ENCODE results near the gene NFIA.
A peak's percentile ranks its signal among the peaks of the same experiment; 100 is the strongest.

Gene NFIA

DNA sequence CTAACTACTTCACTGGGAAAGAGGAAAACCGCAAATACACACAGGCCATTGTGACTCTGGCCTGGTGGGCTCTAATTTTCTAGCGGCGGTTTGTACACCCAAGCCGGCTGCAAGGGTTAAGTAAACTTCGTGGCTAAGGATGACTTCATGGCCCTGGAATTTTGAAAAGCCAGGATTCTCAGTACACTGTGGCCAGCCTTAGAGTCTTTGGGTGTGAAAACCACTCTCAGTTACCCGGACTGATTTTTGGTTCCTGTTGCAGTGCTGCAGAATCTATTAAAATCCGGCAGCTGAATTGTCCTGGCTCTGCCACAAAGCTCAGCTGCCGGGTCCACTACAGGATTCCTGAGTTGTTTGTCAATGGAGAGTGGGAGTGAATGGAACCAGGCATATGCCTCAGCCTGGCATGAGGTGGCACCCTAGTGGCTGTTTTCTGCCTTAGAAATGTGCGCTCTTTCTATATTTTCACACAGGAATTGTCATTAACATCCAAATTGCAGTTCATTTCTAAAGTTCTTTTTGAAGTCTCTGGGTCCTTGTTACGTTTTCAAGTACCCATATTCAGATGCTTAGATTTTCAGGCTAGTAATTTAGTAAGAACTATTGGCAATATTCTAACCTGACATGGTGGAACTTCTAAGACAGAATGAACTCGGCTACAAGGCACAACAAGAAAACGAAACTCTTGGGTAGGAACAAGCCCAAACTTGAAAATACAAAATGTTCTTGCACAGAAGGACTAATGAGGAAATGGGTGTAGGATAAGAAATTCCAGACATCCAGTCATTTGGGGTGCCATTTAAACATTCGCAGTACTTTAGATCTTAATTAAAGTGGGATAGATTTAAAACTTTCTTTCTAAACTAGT is 255.9 kb downstream of the NFIA start (continued):
- peak; percentile 74 for TF ChIP-seq IKZF3 (tag by site-specific recombination; IDR thresholded peaks at IDR 0.05)
- TF ChIP-seq ZNF654 (tag by site-specific recombination; IDR thresholded peaks at IDR 0.05; ENCODE audit: low read depth), result peak; percentile 67
- TF ChIP-seq ZSCAN30 (tag by site-specific recombination; IDR thresholded peaks at IDR 0.05), result peak; percentile 77
- no peak for TF ChIP-seq ZNF354C (tag by site-specific recombination; IDR thresholded peaks at IDR 0.05; ENCODE audit: borderline replicate concordance, low read depth)
- TF ChIP-seq, protein P1, sequence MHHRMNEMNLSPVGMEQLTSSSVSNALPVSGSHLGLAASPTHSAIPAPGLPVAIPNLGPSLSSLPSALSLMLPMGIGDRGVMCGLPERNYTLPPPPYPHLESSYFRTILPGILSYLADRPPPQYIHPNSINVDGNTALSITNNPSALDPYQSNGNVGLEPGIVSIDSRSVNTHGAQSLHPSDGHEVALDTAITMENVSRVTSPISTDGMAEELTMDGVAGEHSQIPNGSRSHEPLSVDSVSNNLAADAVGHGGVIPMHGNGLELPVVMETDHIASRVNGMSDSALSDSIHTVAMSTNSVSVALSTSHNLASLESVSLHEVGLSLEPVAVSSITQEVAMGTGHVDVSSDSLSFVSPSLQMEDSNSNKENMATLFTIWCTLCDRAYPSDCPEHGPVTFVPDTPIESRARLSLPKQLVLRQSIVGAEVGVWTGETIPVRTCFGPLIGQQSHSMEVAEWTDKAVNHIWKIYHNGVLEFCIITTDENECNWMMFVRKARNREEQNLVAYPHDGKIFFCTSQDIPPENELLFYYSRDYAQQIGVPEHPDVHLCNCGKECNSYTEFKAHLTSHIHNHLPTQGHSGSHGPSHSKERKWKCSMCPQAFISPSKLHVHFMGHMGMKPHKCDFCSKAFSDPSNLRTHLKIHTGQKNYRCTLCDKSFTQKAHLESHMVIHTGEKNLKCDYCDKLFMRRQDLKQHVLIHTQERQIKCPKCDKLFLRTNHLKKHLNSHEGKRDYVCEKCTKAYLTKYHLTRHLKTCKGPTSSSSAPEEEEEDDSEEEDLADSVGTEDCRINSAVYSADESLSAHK (tag by site-specific recombination; IDR thresholded peaks at IDR 0.05), result no peak
- TF ChIP-seq ZIC2 (tag by site-specific recombination; IDR thresholded peaks at IDR 0.05), result no peak
- TF ChIP-seq, protein P2, sequence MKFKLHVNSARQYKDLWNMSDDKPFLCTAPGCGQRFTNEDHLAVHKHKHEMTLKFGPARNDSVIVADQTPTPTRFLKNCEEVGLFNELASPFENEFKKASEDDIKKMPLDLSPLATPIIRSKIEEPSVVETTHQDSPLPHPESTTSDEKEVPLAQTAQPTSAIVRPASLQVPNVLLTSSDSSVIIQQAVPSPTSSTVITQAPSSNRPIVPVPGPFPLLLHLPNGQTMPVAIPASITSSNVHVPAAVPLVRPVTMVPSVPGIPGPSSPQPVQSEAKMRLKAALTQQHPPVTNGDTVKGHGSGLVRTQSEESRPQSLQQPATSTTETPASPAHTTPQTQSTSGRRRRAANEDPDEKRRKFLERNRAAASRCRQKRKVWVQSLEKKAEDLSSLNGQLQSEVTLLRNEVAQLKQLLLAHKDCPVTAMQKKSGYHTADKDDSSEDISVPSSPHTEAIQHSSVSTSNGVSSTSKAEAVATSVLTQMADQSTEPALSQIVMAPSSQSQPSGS (tag by site-specific recombination; IDR thresholded peaks at IDR 0.05; ENCODE audit: low read depth), result 0 out of 2 replicates have a peak, but pooled peaks have one; percentile 33
- TF ChIP-seq, protein P3, sequence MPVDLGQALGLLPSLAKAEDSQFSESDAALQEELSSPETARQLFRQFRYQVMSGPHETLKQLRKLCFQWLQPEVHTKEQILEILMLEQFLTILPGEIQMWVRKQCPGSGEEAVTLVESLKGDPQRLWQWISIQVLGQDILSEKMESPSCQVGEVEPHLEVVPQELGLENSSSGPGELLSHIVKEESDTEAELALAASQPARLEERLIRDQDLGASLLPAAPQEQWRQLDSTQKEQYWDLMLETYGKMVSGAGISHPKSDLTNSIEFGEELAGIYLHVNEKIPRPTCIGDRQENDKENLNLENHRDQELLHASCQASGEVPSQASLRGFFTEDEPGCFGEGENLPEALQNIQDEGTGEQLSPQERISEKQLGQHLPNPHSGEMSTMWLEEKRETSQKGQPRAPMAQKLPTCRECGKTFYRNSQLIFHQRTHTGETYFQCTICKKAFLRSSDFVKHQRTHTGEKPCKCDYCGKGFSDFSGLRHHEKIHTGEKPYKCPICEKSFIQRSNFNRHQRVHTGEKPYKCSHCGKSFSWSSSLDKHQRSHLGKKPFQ (tag by site-specific recombination; IDR thresholded peaks at IDR 0.05), result no peak
- TF ChIP-seq ZNF776 (tag by site-specific recombination; IDR thresholded peaks at IDR 0.05; ENCODE audit: borderline replicate concordance), result no peak
- TF ChIP-seq, protein P4, sequence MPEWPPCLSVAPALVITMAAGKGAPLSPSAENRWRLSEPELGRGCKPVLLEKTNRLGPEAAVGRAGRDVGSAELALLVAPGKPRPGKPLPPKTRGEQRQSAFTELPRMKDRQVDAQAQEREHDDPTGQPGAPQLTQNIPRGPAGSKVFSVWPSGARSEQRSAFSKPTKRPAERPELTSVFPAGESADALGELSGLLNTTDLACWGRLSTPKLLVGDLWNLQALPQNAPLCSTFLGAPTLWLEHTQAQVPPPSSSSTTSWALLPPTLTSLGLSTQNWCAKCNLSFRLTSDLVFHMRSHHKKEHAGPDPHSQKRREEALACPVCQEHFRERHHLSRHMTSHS (tag by site-specific recombination; IDR thresholded peaks at IDR 0.05), result no peak
- TF ChIP-seq, protein P5, sequence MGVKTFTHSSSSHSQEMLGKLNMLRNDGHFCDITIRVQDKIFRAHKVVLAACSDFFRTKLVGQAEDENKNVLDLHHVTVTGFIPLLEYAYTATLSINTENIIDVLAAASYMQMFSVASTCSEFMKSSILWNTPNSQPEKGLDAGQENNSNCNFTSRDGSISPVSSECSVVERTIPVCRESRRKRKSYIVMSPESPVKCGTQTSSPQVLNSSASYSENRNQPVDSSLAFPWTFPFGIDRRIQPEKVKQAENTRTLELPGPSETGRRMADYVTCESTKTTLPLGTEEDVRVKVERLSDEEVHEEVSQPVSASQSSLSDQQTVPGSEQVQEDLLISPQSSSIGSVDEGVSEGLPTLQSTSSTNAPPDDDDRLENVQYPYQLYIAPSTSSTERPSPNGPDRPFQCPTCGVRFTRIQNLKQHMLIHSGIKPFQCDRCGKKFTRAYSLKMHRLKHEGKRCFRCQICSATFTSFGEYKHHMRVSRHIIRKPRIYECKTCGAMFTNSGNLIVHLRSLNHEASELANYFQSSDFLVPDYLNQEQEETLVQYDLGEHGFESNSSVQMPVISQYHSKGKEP (tag by site-specific recombination; IDR thresholded peaks at IDR 0.05), result peak; percentile 56
- TF ChIP-seq, protein P6, sequence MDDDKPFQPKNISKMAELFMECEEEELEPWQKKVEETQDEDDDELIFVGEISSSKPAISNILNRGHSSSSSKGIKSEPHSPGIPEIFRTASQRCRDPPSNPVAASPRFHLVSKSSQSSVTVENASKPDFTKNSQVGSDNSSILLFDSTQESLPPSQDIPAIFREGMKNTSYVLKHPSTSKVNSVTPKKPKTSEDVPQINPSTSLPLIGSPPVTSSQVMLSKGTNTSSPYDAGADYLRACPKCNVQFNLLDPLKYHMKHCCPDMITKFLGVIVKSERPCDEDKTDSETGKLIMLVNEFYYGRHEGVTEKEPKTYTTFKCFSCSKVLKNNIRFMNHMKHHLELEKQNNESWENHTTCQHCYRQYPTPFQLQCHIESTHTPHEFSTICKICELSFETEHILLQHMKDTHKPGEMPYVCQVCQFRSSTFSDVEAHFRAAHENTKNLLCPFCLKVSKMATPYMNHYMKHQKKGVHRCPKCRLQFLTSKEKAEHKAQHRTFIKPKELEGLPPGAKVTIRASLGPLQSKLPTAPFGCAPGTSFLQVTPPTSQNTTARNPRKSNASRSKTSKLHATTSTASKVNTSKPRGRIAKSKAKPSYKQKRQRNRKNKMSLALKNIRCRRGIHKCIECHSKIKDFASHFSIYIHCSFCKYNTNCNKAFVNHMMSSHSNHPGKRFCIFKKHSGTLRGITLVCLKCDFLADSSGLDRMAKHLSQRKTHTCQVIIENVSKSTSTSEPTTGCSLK (tag by site-specific recombination; IDR thresholded peaks at IDR 0.05), result no peak
- TF ChIP-seq ZEB2 (tag by site-specific recombination; IDR thresholded peaks at IDR 0.05), result peak; percentile 83
- TF ChIP-seq ZNF626 (tag by site-specific recombination; IDR thresholded peaks at IDR 0.05), result no peak
- TF ChIP-seq ZNF623 (tag by site-specific recombination; IDR thresholded peaks at IDR 0.05), result no peak; the same call in 1 of the 2 replicates
- TF ChIP-seq GLI2 (tag by site-specific recombination; IDR thresholded peaks at IDR 0.05; ENCODE audit: borderline replicate concordance, low read depth), result no peak
- no peak for TF ChIP-seq GLIS2 (tag by site-specific recombination; IDR thresholded peaks at IDR 0.05)
- TF ChIP-seq ZNF558 (tag by site-specific recombination; IDR thresholded peaks at IDR 0.05), result no peak
- no peak for TF ChIP-seq ZNF670 (tag by site-specific recombination; IDR thresholded peaks at IDR 0.05; ENCODE audit: low read depth)
- TF ChIP-seq, protein P7, sequence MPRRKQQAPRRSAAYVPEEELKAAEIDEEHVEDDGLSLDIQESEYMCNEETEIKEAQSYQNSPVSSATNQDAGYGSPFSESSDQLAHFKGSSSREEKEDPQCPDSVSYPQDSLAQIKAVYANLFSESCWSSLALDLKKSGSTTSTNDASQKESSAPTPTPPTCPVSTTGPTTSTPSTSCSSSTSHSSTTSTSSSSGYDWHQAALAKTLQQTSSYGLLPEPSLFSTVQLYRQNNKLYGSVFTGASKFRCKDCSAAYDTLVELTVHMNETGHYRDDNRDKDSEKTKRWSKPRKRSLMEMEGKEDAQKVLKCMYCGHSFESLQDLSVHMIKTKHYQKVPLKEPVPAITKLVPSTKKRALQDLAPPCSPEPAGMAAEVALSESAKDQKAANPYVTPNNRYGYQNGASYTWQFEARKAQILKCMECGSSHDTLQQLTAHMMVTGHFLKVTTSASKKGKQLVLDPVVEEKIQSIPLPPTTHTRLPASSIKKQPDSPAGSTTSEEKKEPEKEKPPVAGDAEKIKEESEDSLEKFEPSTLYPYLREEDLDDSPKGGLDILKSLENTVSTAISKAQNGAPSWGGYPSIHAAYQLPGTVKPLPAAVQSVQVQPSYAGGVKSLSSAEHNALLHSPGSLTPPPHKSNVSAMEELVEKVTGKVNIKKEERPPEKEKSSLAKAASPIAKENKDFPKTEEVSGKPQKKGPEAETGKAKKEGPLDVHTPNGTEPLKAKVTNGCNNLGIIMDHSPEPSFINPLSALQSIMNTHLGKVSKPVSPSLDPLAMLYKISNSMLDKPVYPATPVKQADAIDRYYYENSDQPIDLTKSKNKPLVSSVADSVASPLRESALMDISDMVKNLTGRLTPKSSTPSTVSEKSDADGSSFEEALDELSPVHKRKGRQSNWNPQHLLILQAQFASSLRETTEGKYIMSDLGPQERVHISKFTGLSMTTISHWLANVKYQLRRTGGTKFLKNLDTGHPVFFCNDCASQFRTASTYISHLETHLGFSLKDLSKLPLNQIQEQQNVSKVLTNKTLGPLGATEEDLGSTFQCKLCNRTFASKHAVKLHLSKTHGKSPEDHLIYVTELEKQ (tag by site-specific recombination; IDR thresholded peaks at IDR 0.05; ENCODE audit: borderline replicate concordance), result no peak
- TF ChIP-seq ZNF335 (tag by site-specific recombination; conservative IDR thresholded peaks at IDR 0.05), result peak; percentile 70
- 0 out of 2 replicates have a peak, but pooled peaks have one; percentile 17 for TF ChIP-seq ZBTB8A (tag by site-specific recombination; IDR thresholded peaks at IDR 0.05)
- no peak for TF ChIP-seq ZNF311 (tag by site-specific recombination; IDR thresholded peaks at IDR 0.05; ENCODE audit: borderline replicate concordance)

Measured in HEK293 (cell line).